Activated B cell treated with CpG ODN at 0.5 μM for 24 hours (primary cell): Measurements from ENCODE around the gene MFNG. TPM values are rescaled to one million over a fixed set of nuclear protein-coding genes. Genes with fewer than 3 reads are reported as not detected.

ENCODE experiments used
- ATAC-seq: fragments of 200-7000 bp; cut with Tn5 transposase; one replicate; pipeline ENCODE4 v1.10.0; 2021; ENCODE audit warnings: low read depth, mild to moderate bottlenecking, moderate library complexity
- CTCF ChIA-PET: fragments of 350-600 bp; sonication (Branson Sonifier 250); formaldehyde crosslinking; loops from one replicate; lab custom pipeline; 2021; ENCODE audit warnings: antibody characterized with exemption; lab: Charles Lee
- POLR2A ChIA-PET: fragments of 350-600 bp; sonication (Branson Sonifier 250); formaldehyde crosslinking; loops from one replicate; lab custom pipeline; 2021; ENCODE audit warnings: antibody characterized with exemption; lab: Charles Lee
- DNase-seq: peaks from one replicate; pipeline ENCODE4 v3.0.0; 2022
- H3K27ac Mint-ChIP-seq: one replicate; pipeline ENCODE4 v1.8.0; 2020; ENCODE audit warnings: mixed read lengths
- H3K27me3 Mint-ChIP-seq: one replicate; pipeline ENCODE4 v1.8.0; 2021; ENCODE audit warnings: mixed read lengths
- H3K36me3 Mint-ChIP-seq: one replicate; pipeline ENCODE4 v1.8.0; 2021; ENCODE audit warnings: low read depth, mixed read lengths
- H3K4me1 Mint-ChIP-seq: one replicate; pipeline ENCODE4 v1.8.0; 2021; ENCODE audit warnings: mixed read lengths
- H3K4me3 Mint-ChIP-seq: one replicate; pipeline ENCODE4 v1.8.0; 2020; ENCODE audit warnings: mild to moderate bottlenecking, mixed read lengths
- H3K9me3 Mint-ChIP-seq: one replicate; pipeline ENCODE4 v1.8.0; 2020; ENCODE audit warnings: mixed read lengths
- intact Hi-C: fragments of 100-400 bp; cut with micrococcal nuclease; formaldehyde crosslinking; loops from one replicate; pipeline ENCODE4 v1.15.1; 2024
- total RNA-seq: library from RNA; stranded (reverse); gene quantifications from 2 replicates; pipeline ENCODE4 v1.2.3, GENCODE V29; 2022
- TF ChIP-seq, protein P1 (sequence below): fragments of 200-600 bp; IDR thresholded peaks from one replicate; pipeline ENCODE4 v1.8.0; 2022; ENCODE audit warnings: antibody characterized with exemption, mild to moderate bottlenecking

The MFNG gene
- total RNA-seq, 1 donor from 2014 or later: 90.6 TPM

DNA sequence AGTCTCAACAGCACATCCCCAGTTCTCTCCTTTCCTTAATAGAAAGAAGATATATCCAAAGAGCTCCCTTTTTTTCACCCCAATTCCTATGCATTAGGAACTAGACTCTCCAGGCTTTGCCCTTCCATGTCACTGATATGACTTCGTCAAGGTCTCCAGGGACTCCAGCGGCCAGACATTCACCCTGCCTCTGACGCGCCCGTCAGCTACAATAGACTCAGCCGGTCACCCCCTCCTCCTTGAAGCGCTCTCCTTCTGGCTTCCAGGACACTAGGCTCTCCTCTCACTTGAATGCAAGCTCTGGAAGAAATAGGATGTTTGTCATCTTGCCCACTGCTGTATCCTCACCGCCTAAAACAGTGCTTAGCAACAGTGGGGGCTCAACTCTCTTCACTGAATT, 44.0 kb downstream of the MFNG start:
- H3K36me3 Mint-ChIP-seq: no peaks in the 10 kb centered on the region
- intact Hi-C loops: no loop called here
- CTCF ChIA-PET: no interaction called here
- peaks cover 15% of the 10 kb centered on the region for H3K27me3 Mint-ChIP-seq
- H3K27ac Mint-ChIP-seq: no peak overlapping the region
- ATAC-seq: no peak
- TF ChIP-seq, protein P1, sequence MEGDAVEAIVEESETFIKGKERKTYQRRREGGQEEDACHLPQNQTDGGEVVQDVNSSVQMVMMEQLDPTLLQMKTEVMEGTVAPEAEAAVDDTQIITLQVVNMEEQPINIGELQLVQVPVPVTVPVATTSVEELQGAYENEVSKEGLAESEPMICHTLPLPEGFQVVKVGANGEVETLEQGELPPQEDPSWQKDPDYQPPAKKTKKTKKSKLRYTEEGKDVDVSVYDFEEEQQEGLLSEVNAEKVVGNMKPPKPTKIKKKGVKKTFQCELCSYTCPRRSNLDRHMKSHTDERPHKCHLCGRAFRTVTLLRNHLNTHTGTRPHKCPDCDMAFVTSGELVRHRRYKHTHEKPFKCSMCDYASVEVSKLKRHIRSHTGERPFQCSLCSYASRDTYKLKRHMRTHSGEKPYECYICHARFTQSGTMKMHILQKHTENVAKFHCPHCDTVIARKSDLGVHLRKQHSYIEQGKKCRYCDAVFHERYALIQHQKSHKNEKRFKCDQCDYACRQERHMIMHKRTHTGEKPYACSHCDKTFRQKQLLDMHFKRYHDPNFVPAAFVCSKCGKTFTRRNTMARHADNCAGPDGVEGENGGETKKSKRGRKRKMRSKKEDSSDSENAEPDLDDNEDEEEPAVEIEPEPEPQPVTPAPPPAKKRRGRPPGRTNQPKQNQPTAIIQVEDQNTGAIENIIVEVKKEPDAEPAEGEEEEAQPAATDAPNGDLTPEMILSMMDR: no peak
- POLR2A ChIA-PET: interaction anchor here (0.6 to 0.7 kb wide), 2 partner anchors 132 to 242 kb away, joined by 4 to 5 read pairs; no protein-coding TSS in a partner anchor
- no peak for DNase-seq
- peaks cover 3% of the 10 kb centered on the region for H3K9me3 Mint-ChIP-seq
- no peak overlapping the region for H3K4me3 Mint-ChIP-seq
- no peaks in the 10 kb centered on the region for H3K4me1 Mint-ChIP-seq

DNA sequence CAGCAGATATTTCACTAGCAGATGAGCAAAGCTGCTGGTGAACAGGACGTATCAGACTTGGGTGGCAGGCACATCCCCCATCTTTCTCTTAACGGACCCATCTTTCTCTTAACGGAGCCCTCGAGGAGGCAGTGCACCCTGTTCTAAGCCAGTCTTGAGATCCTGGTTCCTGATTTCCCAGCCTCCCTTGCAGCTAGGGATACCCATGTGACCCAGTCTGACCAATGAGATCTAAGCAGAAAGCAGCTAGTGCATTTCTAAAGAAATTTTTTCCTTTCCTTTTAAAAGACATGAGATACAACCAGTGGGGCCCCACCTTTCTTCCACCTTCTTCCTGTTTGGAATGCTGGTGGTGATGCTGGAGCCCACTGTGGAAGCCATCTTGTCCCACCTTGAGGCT, 45.3 kb downstream of the MFNG start:
- peaks cover 3% of the 10 kb centered on the region for H3K9me3 Mint-ChIP-seq
- no peak overlapping the region for H3K27ac Mint-ChIP-seq
- no peak overlapping the region for H3K4me3 Mint-ChIP-seq
- POLR2A ChIA-PET: no interaction called here
- peaks cover 13% of the 10 kb centered on the region for H3K27me3 Mint-ChIP-seq
- no peak for DNase-seq
- H3K4me1 Mint-ChIP-seq: no peaks in the 10 kb centered on the region
- intact Hi-C loops: no loop called here
- H3K36me3 Mint-ChIP-seq: no peaks in the 10 kb centered on the region
- ATAC-seq: no peak
- CTCF ChIA-PET: no interaction called here
- TF ChIP-seq, protein P1: no peak

DNA sequence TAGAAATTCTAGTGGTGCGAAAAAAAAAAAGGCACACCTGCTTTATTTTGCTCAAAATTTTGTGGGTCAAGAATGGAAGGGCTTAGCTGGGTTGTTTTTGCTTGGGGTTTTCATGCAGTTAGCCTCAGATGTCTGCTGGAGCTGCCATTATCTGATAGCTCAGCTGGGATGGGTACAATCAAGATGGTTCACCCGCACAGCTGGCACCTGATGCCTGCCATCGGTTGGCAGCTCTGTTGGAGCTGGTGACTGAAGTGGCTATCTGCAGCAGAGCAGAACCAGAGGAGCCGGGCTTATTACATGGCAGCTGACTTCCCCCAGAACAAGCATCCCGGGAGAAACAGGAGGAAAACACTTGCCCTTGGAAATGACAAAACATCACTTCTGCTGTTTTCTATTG, 46.8 kb downstream of the MFNG start:
- POLR2A ChIA-PET: no interaction called here
- TF ChIP-seq, protein P1: no peak
- H3K36me3 Mint-ChIP-seq: no peaks in the 10 kb centered on the region
- intact Hi-C loops: no loop called here
- no peaks in the 10 kb centered on the region for H3K4me1 Mint-ChIP-seq
- H3K27me3 Mint-ChIP-seq: peaks cover 16% of the 10 kb centered on the region
- H3K4me3 Mint-ChIP-seq: no peak overlapping the region
- H3K9me3 Mint-ChIP-seq: peaks cover 3% of the 10 kb centered on the region
- no peak overlapping the region for H3K27ac Mint-ChIP-seq
- ATAC-seq (no peak), DNase-seq (no peak)
- CTCF ChIA-PET: no interaction called here

DNA sequence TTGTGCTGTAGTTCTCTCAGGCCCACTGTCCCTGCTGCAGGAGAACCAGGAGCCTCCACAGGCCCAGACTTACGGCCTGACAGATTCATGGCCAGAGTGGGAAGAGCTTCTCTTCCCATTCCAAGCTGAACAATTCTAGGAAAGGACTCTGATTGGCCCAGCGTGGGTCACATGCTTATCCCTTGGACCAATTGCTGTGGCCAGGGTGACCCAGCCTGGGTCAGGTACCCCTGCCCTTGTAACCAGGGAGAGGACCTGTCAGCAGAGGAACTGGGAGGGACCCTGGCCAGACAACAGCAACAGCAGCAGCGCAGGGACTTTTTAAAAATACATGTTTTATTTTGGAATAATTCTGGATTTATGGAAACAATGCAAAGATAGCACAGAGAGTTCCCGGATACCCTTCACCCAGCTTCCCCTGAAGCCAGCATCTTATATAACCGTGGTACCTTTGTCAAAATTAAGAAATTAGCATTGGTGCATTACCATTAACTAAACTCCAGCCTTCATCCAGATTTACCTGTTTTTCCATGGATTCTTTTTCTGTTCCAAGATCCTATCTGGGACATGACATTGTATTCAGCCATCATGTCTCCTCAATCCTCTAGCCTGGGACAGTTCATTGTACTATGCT, 50.1 kb downstream of the MFNG start:
- POLR2A ChIA-PET: no interaction called here
- Mint-ChIP-seq H3K4me3 (no peak overlapping the region), H3K27me3 (peaks cover 31% of the 10 kb centered on the region), H3K9me3 (no peaks in the 10 kb centered on the region), H3K4me1 (no peaks in the 10 kb centered on the region), H3K36me3 (no peaks in the 10 kb centered on the region), H3K27ac (no peak overlapping the region)
- CTCF ChIA-PET: no interaction called here
- DNase-seq (no peak), ATAC-seq (no peak)
- TF ChIP-seq, protein P1: no peak
- intact Hi-C loops: no loop called here

DNA sequence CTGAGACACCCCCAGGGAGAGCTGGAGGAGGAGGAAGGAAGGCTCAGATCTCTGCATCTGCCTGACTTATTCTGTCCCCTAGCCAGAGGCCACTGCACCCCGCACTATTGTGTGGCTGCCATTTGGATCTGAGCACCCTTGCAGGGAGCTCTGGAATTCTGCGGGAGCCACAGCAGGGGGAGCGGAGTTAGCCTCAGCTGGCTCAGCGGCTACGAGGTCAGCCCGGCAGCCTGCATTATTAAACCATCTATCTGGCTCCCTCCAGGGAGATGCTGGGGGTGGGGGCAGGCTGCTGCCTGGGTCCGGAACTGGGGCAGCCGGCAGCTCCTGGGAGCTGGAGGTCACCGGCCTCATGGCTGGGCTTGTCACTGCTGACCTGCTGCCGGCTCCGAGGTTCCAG, 52.4 kb downstream of the MFNG start:
- Mint-ChIP-seq H3K9me3 (no peaks in the 10 kb centered on the region), H3K27me3 (peaks cover 47% of the 10 kb centered on the region), H3K36me3 (no peaks in the 10 kb centered on the region), H3K27ac (no peak overlapping the region), H3K4me1 (peaks cover 4% of the 10 kb centered on the region), H3K4me3 (no peak overlapping the region)
- intact Hi-C loops: no loop called here
- TF ChIP-seq, protein P1: no peak
- ATAC-seq (no peak), DNase-seq (no peak)
- CTCF ChIA-PET: no interaction called here
- POLR2A ChIA-PET: no interaction called here
